ENCODE measurements around the gene APP.

DNA sequence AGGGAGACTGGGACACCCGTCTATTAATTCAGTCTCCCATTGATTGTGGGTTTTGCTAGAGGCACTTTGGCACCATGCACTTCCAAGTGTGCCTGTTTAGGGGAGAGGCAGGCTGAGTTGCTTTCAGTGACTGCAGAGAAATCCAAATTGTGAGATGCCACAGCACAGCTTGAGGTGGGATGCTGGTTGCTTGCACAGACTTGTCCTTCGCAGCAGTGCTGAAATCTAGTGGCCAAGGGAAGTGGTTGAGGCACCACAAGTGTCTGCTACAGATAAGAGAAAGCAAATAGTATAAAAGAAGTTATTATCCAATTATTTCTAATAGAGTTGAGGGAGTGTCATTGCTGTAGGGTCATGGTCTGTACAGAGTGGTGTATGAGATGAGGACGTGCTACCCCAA, 40.0 kb upstream of the APP start:
- no peak for TF ChIP-seq CTCF (conservative IDR thresholded peaks at IDR 0.05; ENCODE audit: low read depth, low read length)
- no peak for TF ChIP-seq EZH2 (IDR thresholded peaks at IDR 0.05; ENCODE audit: borderline replicate concordance, low read depth, low read length, poor library complexity, severe bottlenecking)

All from A673 (cell line).